ENCODE data around the gene UBE2E1. TPM values are rescaled to one million over a fixed set of nuclear protein-coding genes. Genes with fewer than 3 reads are reported as not detected.

Gene UBE2E1
- total RNA-seq, 1 donor from 2014 or later: 74.6 TPM

DNA sequence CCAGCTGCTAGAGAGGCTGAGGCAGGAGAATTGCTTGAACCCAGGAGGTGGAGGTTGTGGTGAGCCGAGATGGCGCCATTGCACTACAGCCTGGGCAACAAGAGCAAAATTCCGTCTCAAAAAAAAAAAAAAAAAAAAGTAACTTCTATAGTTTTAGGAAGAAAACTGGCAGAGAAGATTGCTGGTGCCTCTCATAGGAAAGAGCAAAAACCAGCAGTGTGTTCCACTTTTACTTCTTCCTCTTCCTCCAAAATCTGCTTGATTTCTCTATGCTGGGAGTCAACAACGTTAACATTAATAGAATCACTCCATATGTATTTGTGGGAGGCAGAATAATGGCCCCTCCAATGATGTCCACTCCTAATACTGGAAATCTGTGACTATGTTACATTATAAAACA is 126.8 kb downstream of the UBE2E1 start:
- no peaks in the 10 kb centered on the region for H3K9me3 ChIP-seq
- TF ChIP-seq, protein P1, sequence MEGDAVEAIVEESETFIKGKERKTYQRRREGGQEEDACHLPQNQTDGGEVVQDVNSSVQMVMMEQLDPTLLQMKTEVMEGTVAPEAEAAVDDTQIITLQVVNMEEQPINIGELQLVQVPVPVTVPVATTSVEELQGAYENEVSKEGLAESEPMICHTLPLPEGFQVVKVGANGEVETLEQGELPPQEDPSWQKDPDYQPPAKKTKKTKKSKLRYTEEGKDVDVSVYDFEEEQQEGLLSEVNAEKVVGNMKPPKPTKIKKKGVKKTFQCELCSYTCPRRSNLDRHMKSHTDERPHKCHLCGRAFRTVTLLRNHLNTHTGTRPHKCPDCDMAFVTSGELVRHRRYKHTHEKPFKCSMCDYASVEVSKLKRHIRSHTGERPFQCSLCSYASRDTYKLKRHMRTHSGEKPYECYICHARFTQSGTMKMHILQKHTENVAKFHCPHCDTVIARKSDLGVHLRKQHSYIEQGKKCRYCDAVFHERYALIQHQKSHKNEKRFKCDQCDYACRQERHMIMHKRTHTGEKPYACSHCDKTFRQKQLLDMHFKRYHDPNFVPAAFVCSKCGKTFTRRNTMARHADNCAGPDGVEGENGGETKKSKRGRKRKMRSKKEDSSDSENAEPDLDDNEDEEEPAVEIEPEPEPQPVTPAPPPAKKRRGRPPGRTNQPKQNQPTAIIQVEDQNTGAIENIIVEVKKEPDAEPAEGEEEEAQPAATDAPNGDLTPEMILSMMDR (IDR thresholded peaks at IDR 0.05): no peak

DNA sequence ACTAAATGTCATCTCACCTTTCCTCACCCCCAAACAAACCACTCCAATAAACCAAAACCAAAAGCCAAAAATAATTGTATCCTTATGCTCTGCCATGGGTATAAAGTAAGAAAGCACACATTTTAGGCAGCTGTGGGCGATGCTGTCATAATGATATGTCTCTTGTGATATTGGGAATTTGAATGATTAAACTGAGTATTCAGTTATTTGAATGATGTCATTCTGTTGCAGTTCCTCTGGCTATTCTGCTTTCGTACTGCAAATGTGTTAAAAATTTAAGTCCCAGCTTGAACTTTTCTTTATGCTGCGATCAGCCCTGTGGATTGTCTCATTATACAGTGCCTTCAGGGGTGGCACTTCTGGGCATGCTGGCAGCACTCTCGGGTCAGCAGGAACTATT is 128.5 kb downstream of the UBE2E1 start:
- Histone ChIP-seq H3K4me3 (no peak overlapping the region), H3K4me1 (no peaks in the 10 kb centered on the region), H3K9me3 (no peaks in the 10 kb centered on the region), H3K27me3 (no peaks in the 10 kb centered on the region), H3K36me3 (no peaks in the 10 kb centered on the region), H3K27ac (no peak overlapping the region)
- TF ChIP-seq, protein P1 (IDR thresholded peaks at IDR 0.05): no peak
- no peak for DNase-seq (ENCODE audit: low spot score in 2 of 2)
- intact Hi-C loops (cut with DNase I): no loop called here

More for the DNA sequence above, 126.8 kb downstream of the UBE2E1 start:
- Histone ChIP-seq H3K27me3 (no peaks in the 10 kb centered on the region), H3K36me3 (no peaks in the 10 kb centered on the region), H3K27ac (no peak overlapping the region), H3K4me1 (no peaks in the 10 kb centered on the region), H3K4me3 (no peak overlapping the region)
- intact Hi-C loops (cut with DNase I): no loop called here
- no peak for DNase-seq (ENCODE audit: low spot score in 2 of 2)

DNA sequence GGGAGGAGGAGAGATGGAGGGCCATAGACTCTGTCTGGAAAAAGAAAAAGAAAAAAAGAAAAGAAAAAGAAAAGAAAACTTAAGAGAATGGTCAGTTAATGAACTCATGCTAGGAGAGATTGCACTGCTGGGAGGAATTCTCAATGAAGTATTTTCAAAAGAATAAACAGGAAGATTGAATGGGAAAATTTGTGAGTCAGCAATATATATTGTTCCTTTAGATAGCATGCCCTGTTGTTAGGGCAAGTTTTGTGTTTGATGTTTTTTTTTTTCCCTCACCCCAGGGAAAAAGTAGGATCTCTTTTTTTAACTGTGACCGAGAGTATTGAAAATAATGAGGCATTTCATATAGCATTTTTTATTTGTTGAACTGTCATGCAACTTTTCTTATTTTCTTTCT is 131.5 kb downstream of the UBE2E1 start:
- Histone ChIP-seq H3K27me3 (no peaks in the 10 kb centered on the region), H3K9me3 (no peaks in the 10 kb centered on the region), H3K4me3 (no peak overlapping the region), H3K27ac (no peak overlapping the region), H3K36me3 (no peaks in the 10 kb centered on the region), H3K4me1 (no peaks in the 10 kb centered on the region)
- TF ChIP-seq, protein P1 (IDR thresholded peaks at IDR 0.05): no peak
- no peak for DNase-seq (ENCODE audit: low spot score in 2 of 2)
- intact Hi-C loops (cut with DNase I): no loop called here

DNA sequence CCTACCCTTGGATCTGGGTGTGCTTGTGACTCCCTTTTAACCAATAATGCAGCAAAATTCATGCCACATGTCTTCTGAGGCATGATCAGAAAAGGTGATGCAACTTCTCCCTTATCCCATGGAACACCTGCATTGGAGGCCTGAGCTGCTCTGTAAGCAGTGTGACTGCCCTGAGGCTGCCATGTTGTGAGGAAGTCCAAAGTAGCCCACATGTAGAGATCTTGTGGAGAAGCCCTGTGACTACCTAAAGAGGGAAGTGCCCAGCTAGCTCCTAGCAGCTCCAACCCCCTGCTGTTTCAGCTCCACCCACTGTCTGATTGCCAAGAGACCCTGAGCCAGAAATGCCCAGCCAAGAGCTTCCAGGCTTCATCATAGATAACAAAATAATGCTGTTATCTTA is 132.9 kb downstream of the UBE2E1 start:
- Histone ChIP-seq H3K4me1 (no peaks in the 10 kb centered on the region), H3K9me3 (no peaks in the 10 kb centered on the region), H3K27me3 (no peaks in the 10 kb centered on the region), H3K36me3 (no peaks in the 10 kb centered on the region), H3K27ac (no peak overlapping the region), H3K4me3 (no peak overlapping the region)
- no peak for DNase-seq (ENCODE audit: low spot score in 2 of 2)
- TF ChIP-seq, protein P1 (IDR thresholded peaks at IDR 0.05): no peak
- intact Hi-C loops (cut with DNase I): no loop called here

DNA sequence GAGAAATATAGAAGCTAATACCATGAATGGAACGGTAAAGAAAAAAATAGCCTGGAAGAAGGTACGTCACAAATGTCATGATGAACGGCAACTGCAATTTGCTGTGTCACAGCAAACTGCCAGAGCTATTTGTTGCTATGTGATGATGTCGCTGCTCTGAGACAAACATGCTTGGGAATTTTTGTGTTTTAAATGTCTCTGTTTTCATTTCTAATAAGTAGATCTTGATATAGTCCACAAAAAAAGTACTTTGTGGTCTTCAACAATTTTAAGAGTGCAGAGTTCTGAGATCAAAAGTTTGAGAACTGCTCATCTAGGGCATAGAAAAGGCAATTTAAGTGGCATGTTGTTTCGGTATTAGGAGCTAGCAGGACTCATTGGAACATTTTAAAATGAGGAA is 135.0 kb downstream of the UBE2E1 start:
- no peaks in the 10 kb centered on the region for H3K4me1 ChIP-seq
- TF ChIP-seq, protein P1 (IDR thresholded peaks at IDR 0.05): no peak
- no peaks in the 10 kb centered on the region for H3K9me3 ChIP-seq
- intact Hi-C loops (cut with DNase I): loop anchor here (10.0 kb wide), 2 partner anchors 104 to 736 kb away; partner anchors contain the start of gene UBE2E2
- H3K36me3 ChIP-seq: no peaks in the 10 kb centered on the region
- no peak for DNase-seq (ENCODE audit: low spot score in 2 of 2)
- H3K27ac ChIP-seq: no peak overlapping the region
- H3K4me3 ChIP-seq: no peak overlapping the region
- H3K27me3 ChIP-seq: no peaks in the 10 kb centered on the region

Other genes with a start within 250 kb of the UBE2E1 start
- gene NKIRAS1, start 111.0 kb downstream of the UBE2E1 start, total RNA-seq: 8.7 TPM
- 1,680 TPM for gene RPL15, start 111.2 kb downstream of the UBE2E1 start, total RNA-seq
- gene NR1D2, start 139.3 kb downstream of the UBE2E1 start, total RNA-seq: 6.5 TPM